GM12874 (cell line): ENCODE data around the gene UBXN10.

Source experiments
- CTCF ChIP-seq: IDR thresholded peaks from 2 replicates; pipeline ENCODE4 v1.5.1; 2011; ENCODE audit warnings: low read depth, mild to moderate bottlenecking, control low read depth, low read length, moderate library complexity; ENCODE audit not compliant: insufficient read depth

Gene UBXN10

GRCh38 chr1:20198296-20198695 lies 12.4 kb downstream of the UBXN10 start:
- no peak for TF ChIP-seq CTCF

GRCh38 chr1:20198918-20199317 lies 13.0 kb downstream of the UBXN10 start:
- no peak for TF ChIP-seq CTCF

GRCh38 chr1:20199403-20199802 lies 13.5 kb downstream of the UBXN10 start:
- TF ChIP-seq CTCF = no peak

- TF ChIP-seq CTCF = no peak
Observed at GRCh38 chr1:20199840-20200239, 13.9 kb downstream of the UBXN10 start.

GRCh38 chr1:20200966-20201365 lies 15.1 kb downstream of the UBXN10 start:
- no peak for TF ChIP-seq CTCF

GRCh38 chr1:20202166-20202565 lies 16.3 kb downstream of the UBXN10 start:
- no peak for TF ChIP-seq CTCF

GRCh38 chr1:20207546-20207945 lies 21.6 kb downstream of the UBXN10 start:
- no peak for TF ChIP-seq CTCF

- TF ChIP-seq CTCF = no peak
Observed at GRCh38 chr1:20209471-20209870, 23.6 kb downstream of the UBXN10 start.
